GM18517 (cell line): ENCODE measurements around the gene PCMTD2.
"Not testable (repeated sequence)": the region's sequence is repeated elsewhere in the genome, so short reads cannot be mapped to it uniquely, and the experiment has no call there.

Source experiments
- ATAC-seq: cut with Tn5 transposase; IDR thresholded peaks from one replicate; pipeline ENCODE4 v1.9.1; 2021; ENCODE audit warnings: mild to moderate bottlenecking, moderate library complexity; ENCODE audit not compliant: unreplicated experiment

PCMTD2 gene

GRCh38 chr20:64223526-64224067 lies 32.0 kb upstream of the PCMTD2 start:
- ATAC-seq = no peak

- ATAC-seq = no peak
These were observed 31.0 kb upstream of the PCMTD2 start for GRCh38 chr20:64224351-64225170.

GRCh38 chr20:64225171-64225595 lies 30.4 kb upstream of the PCMTD2 start:
- ATAC-seq = no peak

- no peak for ATAC-seq
These were observed 29.5 kb upstream of the PCMTD2 start for GRCh38 chr20:64225828-64226598.

DNA sequence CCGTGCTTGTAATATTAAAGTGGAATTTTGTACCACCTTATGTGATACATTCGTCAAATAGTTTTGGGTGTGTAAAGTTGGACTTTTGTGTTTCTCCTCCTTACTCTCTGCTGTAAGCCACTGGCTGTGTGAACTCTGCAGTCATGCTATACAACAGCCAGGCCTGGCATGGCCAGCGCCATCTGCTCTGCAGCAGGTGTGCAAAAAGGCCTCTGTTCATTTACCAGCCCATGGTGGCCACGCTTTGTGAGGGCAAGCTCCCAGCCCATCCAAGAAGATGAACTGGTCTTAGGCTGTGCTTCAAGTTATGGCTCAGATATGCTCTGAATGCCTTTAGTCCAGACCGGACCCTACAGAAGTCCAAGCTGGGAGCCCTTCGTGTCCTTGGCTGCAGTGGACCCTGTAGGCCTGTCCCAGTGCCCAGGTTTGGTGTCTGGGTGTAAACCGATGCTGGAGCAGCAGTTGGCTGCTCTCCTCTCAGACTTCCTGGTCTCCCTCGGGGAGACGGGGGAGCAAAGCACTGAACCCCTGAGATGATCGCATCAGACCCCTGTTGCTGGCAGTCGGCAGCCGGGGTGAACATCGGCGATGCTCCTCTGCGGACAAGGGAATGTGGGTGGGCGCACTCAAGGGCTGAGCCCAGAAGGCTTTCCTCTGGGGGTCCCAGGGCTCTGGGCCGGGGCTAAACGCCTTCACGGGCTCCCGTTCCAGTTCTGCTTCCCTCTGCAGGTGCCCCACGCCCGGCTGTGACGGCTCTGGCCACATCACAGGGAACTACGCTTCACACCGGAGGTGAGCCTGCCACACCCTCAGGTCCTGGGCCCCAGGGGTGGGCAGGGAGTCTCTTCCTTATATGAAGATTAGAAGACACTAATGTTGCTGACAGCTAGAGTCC lies 28.6 kb upstream of the PCMTD2 start:
- ATAC-seq = no peak

DNA sequence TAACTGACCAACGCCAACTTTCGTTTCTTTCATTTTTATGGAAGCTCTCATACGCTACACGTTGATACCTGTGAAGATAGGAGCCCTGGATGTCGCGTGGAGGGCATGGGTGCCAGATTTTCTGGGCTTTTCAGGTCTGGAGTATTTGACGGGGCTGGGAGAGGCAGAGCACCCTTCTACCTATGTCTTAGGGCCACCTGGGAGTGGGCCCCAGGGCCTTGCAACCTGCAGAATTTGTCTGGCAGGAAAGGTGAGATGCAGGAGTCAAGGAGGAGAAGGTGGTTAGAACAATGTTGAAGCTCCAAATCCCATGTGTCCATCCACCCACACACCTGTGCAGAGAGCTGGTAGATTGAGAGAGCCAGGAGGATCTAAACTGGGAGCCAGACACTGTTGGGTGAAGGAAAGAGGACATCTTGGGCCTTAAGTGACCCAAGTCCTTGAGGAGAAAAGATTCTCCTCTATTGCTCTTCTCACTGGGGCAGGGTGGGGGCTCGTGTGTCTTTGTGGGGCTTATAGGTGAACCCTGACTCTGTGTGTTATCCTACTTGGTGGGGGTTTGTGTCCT lies 27.4 kb upstream of the PCMTD2 start:
- no peak for ATAC-seq

DNA sequence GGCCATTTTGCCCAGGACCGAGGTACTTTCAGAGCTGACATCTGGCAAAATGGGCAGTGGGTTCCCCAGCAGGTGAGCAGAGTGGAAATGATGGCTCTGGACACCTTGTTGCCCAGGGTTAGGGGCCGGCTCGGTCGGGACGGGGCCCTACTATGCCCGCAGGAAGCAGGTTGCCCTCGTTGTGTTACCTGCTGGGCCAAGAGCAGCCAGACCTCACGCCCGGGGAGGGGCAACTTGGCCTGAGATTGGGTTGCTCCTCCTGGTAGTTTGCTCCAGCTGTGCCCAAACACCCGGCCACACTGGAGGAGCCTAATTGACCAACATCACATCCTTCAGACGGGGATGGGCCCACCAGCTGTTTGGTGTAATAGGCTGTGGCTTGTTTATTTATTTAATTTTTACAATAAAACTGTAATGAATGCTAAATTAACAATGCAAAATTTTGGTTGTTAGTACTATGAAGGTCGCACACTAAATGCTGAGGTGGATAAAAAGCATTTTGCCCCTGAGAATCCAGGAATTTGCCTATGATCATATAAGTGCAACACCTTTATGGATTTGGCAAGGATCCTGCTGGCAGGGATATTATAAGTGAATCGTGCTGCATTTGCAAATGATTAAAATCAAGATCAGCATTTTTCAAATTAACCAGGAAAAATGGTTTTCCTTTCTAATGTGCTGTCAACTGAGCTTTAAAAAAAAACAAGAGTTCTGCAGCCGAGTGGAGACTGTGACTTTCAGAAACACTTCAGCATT lies 26.6 kb upstream of the PCMTD2 start:
- no peak for ATAC-seq

DNA sequence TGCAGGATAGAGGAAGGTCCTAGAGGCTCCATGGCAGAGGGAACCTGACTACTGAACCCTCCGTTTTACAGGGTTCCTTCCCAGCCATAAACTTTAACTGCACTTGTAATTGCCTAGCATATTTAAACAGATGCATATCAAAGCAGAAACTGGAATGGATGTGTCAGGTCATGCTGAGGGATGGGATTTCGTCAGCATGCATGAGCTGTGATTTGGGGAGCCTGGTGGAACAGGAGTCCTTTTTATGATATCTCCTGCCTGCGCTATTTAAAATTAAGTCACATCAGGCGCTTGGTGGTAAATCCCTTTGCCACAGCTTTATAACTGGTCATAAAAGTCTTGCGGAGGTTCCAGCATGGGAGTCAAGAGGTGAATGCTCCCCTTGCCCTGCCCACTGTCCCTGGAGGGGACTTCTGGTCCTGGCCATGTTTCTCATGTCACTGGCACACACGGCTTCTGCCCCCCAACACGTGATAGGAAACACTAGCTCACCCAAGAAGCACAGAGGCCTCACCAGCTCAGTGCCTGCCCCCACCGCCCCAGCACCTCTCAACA lies 26.0 kb upstream of the PCMTD2 start:
- no peak for ATAC-seq

DNA sequence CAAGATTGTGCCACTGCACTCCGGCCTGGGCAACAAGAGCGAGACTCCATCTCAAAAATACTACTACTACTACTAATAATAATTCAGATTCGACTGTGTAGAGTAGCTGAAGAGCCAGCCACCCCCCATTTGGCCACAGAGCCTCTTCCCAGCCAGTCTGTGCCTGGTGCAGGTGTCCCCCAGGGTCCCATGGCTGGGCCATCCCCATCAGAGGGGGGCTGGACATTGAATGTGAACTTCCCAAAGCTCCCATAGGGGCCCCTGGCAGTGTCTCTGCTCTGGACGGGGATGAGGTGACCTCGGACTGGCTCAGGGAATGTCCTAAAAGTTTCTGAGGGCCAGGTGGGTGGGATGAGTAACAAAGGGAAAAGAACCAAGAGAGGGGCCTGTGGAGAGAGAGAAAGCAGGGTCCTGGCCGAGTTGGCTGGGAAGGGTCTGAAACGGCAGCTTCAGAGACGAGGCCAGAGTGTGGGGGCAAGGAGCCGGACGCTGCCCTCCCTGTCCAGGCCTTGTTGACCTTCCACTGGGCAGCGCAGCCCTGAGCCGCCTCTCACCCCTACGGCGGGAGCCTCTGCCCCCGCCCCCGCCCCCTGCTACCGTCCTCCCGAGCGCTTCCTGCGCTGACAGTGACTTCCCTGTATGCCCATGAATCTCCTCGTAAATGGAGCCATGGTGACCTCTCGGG lies 24.9 kb upstream of the PCMTD2 start:
- no peak for ATAC-seq

DNA sequence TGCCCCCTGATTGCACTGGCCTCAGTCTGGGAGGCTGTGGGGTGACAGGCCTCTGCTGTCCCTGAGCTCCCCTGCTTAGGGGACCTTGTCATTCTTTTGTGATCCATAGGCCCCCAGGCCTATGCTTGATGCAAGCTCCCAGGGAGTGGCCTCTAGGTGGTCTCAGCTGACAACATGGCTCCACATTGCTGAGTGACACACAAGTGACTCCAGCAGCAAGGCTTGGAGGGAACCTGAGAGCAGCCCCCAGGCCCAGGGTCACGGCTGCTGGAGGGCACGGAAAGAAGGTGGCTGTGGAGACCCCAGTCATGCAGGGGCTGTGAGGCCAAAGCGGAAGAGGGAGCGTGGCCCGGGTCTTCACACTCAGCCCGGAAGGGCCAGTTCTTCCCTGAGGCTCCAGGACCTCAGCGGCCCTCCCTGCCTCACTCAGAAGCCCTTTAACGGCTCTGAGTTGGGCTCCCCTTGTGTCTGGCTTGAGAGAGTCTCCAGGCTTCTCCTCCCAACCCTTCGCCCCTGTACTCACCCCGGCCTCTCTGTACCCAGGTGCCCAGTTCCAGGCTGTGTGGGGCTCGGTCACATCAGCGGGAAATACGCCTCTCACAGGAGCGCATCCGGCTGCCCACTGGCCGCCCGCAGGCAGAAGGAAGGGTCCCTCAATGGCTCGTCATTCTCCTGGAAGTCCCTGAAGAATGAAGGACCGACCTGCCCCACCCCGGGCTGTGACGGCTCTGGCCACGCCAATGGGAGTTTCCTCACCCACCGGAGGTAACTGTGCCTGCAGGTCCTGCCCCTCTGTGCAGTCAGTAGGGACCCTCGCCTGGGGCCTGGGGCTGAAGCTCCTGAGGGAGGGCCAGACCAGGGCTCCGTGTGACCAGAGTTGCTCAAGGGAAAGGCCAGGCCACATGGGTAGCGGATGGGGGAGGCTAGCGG lies 23.7 kb upstream of the PCMTD2 start:
- no peak for ATAC-seq

- no peak for ATAC-seq
These were observed 22.8 kb upstream of the PCMTD2 start for GRCh38 chr20:64232794-64233193.

- no peak for ATAC-seq
These were observed 21.8 kb upstream of the PCMTD2 start for GRCh38 chr20:64233725-64234124.

- ATAC-seq = no peak
These were observed 21.2 kb upstream of the PCMTD2 start for GRCh38 chr20:64234291-64234791.

- not testable (repeated sequence) for ATAC-seq
These were observed 20.5 kb upstream of the PCMTD2 start for GRCh38 chr20:64234921-64235565.

- ATAC-seq = no peak
These were observed 19.1 kb upstream of the PCMTD2 start for GRCh38 chr20:64236137-64237088.

GRCh38 chr20:64237316-64237715 lies 18.2 kb upstream of the PCMTD2 start:
- no peak for ATAC-seq
